HG03558 (cell line): ENCODE data around the gene FBLN5.

ENCODE experiments used
- ATAC-seq: cut with Tn5 transposase; IDR thresholded peaks from one replicate; pipeline ENCODE4 v1.9.1; 2021; ENCODE audit warnings: moderate number of reproducible peaks; ENCODE audit not compliant: unreplicated experiment; ENCODE audit errors: extremely low read depth

The FBLN5 gene

DNA sequence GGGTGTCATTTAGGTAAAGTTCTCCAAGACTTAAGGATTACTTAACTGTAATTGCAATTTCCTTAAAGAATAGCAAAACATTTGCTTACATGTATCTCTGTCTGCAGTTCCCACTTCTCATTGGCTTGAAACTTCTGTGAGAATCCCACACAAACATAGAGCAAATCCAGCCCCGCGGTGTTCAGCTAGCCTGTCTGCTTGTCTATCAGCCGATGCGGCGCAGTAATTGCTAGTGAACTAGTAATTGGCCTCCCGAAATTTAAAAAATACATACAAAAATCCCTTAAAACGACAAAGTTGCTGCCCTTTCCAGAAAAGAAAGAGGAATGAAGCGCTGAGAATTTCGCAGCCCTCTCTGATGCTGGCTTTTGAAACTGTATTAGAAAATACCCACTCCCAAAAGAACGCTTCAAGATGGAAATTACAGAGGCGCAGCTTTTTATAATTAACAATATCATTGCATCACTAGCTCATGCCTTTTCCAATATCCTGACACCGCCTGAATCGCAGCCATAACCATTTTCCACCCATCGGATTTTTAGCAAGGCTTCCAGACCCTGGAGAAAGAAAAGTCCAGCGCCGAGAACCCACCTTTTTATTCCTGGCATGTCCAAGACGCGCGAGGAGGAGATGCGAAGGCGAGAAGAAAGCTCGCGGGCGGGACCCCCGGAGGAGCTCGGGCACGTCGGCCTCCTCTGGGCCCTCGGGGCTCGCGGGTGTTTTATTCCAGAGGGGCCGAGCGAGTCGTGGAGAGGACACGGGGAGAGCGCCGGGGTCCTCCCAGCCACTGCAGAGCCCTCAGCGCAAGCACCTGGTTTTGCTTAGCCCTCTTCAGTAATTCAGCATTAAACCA lies 646 bp downstream of the FBLN5 start:
- ATAC-seq: no peak

DNA sequence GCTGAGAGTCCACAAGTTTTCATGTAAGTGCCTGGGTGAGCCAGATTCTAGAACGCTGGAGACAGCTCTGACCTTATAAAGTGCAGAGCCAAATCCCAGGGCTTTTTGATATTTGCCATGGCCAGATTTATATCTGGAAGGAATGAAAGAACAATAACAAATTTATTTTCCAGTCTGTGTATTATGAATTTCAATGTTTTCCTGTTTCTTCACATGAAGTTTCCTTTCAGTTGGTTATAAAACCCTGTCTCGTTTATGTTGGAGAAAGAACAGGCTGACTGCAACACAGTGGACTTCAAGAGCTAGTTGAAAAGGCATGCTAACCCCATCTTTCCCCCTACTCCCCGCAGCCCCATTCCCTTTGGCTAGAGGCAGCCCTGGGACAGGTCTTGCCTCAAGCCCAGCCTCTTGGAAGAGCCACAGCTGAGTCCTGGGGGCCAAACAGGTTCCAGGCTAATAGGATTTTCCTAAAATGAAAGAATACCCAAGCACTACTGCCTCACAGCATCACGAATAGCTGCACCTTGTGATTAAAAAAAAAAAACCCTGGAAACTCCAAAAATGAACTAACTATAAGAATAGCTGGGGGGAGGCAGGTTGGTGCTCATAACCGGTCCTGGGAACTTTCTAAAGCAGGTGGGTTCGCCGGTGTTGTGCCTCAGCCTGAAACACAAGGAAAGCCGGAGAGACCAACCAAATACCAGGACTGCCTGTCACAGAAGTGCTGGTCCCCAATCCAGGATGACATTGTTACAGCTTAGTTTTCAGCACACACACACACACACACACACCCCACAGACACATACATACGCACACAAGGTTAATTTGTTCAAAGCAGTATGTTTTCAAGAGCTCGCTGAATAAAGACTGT lies 1.5 kb downstream of the FBLN5 start:
- ATAC-seq: no peak

DNA sequence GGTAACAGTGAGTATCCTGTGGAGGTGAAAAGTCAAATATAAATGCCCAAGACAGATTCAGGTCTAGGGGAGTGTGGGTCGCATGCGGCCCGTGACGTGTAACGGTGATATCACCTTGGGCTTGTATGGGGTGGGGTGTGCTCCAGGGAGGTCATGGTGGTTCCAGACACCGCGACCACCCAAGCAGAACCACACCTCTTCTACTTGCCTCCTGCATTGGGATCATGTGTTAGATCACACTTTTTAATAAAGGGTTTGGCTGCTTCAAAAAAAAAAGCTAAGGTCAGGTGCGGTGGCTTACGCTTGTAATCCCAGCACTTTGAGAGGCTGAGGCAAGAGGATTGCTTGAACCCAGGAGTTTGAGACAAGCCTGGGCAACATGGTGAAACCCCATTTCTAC lies 4.5 kb downstream of the FBLN5 start:
- ATAC-seq: no peak

DNA sequence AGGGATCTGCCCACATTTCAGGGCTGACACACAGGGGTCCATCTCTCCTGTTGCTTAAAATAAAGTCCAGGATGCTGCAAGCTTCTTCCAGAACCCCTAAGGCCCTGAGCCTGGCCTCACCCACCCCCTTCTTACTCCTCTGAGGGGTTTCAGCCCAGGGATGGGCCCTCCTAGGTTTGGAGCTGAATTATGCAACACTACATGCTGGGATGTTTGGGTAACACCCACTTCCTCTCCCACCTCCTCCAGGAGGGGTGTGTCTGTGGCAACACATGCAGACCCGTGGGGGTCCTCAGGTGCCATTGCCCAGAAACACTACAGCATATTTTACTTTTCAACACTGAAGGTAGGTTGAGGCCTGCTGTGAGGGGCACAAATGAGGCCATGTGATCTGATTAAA lies 5.4 kb downstream of the FBLN5 start:
- ATAC-seq: no peak

DNA sequence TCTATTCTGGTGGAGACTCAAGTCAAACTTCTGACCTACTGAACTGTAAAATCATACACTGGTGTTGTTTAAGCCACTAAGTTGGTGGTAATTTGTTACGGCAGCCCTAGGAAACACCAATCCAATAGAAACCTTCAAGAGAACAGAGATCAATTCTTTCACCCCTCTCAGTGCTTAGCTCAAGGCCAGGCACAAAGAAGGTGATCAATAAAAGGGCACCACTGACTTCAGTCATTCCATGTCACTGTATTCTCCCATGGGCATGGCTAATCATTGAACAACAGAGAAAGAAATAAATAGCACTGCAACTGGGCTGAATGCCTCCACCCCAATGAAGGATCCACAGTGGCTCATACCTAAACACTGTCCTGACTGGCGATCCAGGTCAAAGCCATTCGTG lies 7.3 kb downstream of the FBLN5 start:
- ATAC-seq: no peak

DNA sequence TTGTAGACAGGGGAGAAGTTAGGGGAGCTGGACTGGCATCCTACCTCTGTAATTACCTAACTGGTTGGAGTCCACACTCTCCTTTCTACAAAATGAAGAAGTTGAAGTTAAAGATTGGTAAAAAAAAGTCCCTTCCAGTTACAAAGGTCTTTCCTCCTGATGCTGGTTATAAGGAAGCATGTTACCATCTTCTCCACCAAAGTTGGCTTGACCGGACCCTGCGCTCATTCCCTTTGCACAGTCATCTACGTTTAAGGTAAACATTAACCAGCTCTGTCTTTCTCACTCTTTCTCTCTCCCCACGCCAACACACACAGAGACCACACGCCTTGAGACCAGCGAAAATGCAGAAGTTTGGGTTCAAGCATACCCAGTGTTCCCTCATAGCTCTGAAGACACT lies 11.9 kb downstream of the FBLN5 start:
- no peak for ATAC-seq

DNA sequence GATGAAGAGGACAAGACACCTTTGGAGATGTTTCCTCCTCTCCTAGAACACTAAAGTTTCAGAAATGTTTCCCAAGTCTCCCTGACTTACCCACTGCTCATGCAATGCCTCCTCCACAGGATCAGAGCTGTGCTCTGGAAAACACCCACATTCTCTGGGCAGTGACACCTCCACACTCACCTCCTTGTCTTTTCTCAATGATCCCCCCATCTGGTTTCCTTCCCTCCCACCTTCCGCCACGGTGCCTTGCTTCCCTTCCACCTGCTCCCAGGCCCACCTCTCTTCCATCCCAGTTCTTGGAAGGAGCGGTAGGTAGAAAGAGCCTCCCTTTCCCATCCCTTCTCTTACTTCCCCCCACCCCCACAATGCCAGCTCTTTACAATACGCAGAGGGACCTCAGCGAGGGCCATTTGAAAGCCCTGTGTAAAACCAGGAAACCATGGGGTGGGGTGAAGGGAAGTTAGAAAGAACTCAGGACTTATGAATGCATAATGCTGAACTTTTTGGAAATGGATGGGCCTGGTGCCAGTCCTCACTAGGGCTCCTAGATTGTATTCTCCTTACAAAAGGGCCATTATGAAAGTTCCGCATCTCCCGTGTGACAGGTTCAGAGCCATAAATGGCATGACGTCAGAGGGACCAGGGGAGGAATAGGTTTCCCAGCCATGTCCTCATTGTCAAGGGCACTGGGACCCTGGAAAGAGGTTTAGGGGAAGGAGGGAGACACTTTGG lies 12.8 kb downstream of the FBLN5 start:
- ATAC-seq: no peak

DNA sequence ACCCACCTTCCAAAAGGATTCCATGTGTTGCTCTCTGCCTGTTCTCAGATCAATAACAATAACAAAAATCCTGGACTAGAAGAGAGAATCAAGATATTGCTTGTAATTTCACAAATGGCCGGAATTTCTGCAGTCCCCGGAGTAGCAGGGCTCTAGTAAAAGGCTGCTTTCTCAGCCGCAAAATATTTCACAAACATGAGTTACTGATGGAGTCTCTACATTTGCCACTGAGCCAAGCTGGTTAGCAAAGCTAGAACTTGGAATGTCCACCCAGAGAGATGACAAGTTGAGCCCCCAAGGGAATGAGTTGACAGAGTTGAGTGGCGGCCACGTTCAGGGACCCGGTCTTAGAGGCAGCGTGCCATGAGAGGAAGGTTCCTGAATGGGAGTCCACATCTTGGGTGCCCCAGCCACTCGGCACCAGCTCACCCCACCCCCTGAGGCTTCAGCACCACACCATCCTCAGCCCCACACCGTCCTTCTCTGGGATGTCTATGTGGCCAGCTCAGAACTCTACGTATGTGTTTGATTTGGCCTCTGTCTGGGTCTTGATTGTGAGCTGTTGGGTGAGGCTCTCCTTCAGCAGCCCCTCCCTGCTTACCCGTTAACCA lies 15.9 kb downstream of the FBLN5 start:
- ATAC-seq: no peak

DNA sequence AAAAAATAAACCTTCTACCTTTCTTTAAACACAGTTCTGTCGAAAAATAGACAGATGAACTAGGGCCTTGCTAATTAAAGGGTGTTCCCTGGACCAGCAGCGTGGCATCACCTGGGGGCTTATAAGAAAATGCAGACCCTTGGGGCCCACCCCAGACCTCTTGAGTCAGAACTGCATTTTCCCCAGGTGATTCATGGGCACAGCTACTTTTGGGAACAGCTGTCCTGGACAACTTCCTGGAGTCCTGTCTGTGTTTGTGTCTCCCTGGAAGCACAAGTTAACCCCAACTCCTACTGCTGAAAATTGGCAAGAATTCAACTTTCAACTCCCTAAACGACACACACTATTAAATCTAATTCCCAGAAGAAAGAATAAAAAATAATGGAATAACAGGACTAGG lies 17.8 kb downstream of the FBLN5 start:
- no peak for ATAC-seq

DNA sequence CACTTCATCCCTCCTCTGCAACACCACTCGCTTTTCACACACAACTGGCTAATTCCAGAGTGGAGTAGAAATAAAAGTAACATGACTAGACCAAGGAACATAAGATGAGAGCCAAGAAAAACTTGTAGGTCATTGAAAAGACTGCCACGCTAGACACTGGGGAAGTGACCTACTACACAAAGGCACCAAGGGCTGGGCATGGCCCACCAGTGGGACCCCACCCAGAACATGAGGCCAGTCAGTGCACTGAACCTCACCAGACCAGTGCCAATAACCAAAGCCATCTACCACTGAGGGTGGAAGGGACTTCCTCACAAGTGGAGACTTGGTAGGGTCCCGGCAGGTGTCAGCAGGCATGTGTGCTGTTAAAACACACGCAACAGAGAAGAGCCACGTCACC lies 19.7 kb downstream of the FBLN5 start:
- no peak for ATAC-seq

DNA sequence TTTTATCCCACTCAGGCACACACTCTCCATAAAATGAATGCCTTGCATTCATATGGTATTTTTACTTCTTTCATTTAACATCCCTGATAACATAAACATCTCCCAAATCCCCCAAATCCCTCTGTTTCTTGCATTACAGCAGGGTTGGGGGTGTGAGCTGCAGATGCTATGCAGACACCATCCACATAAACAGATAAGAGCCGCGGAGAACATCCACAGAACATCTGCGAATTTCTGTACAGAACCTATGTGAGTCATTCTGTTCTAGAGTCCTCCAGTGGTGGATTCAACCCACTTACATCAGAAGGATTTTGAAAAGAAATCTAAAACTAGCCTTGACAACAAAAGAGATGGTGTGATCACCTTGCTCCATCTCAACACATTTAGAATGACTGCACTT lies 20.3 kb downstream of the FBLN5 start:
- no peak for ATAC-seq

DNA sequence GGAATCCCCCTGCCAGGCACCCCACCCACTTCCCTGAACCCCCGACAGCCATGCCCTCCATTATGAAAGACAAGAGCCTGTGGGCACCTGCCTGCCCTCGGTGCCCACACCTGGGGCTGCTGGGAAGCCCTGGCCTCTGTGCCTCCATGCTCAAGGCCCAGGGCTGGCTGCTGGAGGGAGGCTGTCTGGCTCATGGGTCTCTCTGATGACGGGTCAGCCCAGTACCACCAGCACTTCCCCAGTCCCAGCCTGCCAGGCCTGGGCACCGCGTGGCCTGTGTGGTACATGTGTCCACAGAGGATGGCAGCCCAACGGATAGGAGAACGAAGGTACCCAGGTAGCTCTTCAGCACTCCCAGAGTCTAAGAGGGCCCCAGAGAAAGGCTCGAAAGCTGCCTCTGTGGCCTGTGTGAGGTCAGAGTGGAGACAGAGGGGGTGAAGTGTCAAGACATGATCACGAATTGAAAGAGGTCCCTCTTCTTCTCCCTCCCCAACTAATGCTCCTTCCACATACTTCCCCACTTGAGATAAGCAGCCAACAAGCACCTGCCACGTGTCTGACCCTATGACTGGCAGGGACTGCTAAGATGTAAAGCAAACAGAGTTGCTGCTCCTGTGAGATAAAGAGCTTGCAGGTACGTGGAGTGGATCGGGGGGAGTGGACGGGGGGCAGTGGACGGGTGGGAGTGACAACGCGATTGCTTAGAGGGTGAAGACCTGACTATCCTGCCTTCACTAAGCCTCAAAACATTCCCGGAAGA lies 21.2 kb downstream of the FBLN5 start:
- no peak for ATAC-seq

DNA sequence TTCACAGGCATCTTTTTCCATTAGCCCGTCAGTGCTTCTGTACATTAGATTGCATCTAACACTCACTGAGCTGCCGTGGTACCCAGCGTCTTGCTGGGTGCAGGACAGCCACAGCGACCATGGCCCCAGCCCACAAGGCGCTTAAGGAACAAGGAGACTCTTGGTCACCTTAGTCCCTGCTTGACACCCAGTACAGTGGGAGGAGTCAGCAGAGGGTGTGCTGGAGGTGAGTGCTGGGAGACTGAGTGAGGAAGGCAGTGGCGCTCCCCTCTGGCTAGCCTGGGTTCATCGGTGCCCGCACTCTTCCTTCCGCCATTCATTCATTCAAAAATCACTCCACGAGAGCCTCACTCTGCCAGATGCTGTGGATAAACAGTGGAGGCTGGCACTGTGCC lies 21.8 kb downstream of the FBLN5 start:
- no peak for ATAC-seq

DNA sequence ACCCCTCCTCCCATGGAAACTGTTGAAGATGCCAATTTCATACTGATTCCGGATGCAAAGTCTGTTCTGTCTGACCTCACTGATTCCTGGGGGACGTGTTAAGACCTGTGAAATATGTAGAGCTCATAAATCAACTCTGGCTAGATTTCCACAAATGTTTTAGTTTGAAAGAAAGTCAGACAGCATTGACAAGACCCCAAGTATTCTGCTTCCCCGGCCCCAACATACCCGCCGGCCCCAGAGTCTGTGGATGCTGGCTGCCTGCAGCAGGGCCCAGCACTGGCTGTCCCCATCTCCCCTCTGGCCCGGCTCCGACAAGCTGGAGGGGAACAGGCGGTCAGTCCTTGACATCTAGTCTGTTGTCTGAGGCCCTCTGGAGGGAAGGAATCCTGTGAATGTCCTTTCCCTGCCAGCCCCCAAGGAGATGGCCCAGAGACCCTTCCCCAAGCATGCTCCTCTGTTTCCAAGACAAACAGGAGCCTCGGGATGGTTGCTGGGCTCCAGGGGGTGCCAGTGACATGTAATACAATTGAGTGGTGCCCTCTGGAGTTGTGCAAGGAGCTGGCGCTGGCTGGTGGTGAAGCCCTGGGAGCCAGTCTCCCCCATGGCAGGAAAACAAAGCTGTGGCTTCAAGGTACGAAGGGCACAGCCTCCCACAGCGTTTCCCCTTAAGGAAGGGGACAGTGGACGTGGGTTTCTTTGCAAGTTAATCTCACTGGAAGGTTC lies 22.3 kb downstream of the FBLN5 start:
- ATAC-seq: no peak

DNA sequence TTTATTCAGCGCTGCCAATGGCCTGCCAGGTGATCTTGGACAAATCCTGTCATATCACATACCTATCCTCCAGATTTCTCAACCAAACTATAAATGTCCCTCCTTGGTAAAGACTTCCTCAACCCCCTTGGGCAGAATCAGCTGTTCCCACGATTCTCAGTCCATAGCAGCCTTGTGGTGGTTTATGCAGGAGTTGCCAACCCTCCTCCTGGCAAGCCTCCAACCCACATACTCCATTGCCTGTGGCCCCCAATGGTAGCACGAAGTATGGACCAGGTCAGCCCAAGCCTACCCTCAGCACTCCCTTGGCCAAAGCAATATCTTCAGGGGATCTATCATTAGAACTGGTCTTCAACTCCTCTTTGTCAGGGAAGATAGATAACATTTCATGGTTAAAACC lies 27.0 kb downstream of the FBLN5 start:
- ATAC-seq: no peak

DNA sequence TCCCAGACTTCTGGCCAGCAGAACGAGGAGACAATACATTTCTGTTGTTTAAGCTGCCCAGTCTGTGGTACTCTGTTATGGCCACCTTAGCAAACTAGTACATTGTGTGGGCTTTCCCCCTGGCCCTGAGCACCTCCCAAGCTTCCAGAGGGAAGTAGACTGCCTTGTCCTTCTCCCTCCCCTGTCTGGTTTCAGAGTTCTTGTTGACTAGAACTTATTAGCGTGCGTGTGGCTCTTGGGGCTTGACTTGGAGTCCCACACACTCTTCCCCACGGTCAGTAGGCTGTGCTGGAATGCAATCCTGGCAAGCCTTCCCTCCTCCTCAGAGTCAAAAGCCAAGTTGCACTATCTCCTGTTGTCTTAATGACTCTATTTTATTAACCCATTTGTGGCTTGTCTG lies 27.7 kb downstream of the FBLN5 start:
- no peak for ATAC-seq

DNA sequence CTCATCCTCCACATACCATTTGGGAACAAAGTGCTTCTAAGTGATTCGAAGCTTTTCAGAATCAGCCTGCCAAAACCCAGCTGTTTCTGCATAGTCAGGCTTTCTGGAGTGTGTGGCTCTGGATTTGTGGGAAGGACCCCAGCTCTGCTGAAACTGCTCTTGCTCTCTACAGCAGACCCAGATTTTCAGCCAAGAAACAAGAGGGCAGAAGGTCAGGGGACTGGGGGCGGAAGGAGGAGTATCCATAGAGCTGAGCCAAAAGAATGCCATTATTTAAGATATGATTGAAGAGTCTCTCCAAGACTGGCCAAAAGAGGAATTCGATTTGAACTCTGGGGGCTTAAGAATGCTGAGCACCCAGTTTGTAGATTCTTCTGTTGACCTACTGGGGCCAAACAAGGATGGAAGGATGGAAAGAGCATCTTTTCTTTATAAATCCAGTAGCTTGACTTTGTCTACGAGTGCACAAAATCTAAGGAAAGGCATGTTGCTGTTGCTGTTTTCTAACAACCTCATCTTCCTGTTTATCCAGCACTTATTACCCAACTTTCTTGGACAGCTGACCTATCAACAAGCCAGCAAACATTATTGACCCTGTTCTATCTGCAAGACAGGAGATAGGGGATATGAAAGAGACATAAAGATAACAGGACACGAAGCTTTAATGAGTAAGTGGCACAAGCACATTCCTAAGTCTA lies 29.2 kb downstream of the FBLN5 start:
- ATAC-seq: no peak

DNA sequence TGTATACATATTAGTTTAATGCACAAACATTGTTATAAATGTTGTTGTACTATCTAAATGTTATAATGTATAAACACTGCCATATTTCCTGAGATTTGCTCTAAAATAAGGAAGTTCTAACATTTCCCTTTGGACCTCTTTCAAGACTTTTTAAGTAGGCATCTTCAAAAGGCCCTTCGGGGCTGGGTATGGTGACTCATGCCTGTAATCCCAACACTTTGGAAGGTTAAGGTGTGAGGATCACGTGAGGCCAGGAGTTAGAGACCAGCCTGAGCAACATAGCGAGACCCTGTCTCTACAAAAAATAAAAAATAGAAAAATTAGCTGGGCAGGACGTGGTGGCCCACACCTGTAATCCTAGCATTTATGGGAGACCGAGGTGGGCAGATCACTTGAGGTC lies 35.5 kb downstream of the FBLN5 start:
- ATAC-seq: no peak
